Left colon (tissue), 2 donors: Measurements from ENCODE around the gene ETNK2. TPM values are rescaled to one million over a fixed set of nuclear protein-coding genes. Genes with fewer than 3 reads are reported as not detected.
"Not testable (repeated sequence)": the region's sequence is repeated elsewhere in the genome, so short reads cannot be mapped to it uniquely, and the experiment has no call there.

ENCODE experiments used
- ATAC-seq: fragments of 200-7000 bp; cut with Tn5 transposase; one replicate; pipeline ENCODE4 v1.9.1; 2020; ENCODE audit warnings: mild to moderate bottlenecking, moderate library complexity
- DNase-seq, 2 donors: peaks; one replicate each; pipeline ENCODE4 v3.0.0-alpha.2; 2020
- intact Hi-C, 2 donors: fragments of 100-400 bp; cut with DNase I in 1 of 2; cut with micrococcal nuclease in 1 of 2; formaldehyde crosslinking; loops; one replicate each; pipeline versions ENCODE4 v1.11.2 to v1.14.0; 2022; cut with DNase I, micrococcal nuclease
- total RNA-seq, 2 donors: library from RNA; stranded (reverse); fragmentation: NEBNext Ultra II Directional; extraction: Animal tissue kit (Norgen Biotek cat#: 25700); gene quantifications; one replicate each; pipeline ENCODE4 v1.2.1, GENCODE V29; 2021
- donor health status: DM: no; HTN: no; CAD: no.
- donor health status: DM: yes; HTN: yes; CAD: no.

Gene ETNK2
- total RNA-seq, 2 donors from 2014 or later, result 1.6 to 1.7 TPM

DNA sequence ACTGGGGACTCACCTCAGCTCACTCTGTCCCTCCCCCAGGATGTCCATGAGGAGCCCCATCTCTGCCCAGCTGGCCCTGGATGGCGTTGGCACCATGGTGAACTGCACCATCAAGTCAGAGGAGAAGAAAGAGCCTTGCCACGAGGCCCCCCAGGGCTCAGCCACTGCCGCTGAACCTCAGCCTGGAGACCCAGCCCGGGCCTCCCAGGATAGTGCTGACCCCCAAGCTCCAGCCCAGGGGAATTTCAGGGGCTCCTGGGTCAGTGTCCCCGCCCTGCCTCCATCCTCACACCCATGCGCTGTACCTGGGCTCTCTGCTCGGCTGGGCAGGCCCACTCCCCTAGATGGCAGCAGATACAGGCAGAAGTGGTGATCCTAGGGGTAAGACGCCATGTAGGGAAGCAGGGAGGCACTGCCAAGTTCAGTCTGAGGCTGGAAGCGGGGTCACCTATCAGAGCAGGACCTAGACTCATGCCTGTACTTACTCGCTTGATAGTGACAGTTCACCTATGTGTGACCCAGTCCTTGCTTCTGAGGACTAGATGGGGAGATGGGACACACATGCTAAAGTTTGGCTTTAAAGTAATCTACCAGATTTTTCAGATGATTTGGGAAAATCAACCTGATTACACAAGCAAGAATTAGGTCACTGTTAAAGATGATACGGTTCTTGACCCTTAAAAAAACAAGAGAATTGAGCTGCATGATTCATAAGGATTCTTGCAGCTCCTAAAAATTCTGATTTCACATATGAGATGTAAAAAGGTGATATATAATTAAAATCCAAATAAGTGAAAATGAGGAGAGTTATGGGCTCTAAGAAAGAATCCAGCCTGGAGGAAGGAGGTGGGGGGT is 38.7 kb downstream of the ETNK2 start:
- ATAC-seq, result no peak
- intact Hi-C loops, result no loop called here
- DNase-seq, result no peak

DNA sequence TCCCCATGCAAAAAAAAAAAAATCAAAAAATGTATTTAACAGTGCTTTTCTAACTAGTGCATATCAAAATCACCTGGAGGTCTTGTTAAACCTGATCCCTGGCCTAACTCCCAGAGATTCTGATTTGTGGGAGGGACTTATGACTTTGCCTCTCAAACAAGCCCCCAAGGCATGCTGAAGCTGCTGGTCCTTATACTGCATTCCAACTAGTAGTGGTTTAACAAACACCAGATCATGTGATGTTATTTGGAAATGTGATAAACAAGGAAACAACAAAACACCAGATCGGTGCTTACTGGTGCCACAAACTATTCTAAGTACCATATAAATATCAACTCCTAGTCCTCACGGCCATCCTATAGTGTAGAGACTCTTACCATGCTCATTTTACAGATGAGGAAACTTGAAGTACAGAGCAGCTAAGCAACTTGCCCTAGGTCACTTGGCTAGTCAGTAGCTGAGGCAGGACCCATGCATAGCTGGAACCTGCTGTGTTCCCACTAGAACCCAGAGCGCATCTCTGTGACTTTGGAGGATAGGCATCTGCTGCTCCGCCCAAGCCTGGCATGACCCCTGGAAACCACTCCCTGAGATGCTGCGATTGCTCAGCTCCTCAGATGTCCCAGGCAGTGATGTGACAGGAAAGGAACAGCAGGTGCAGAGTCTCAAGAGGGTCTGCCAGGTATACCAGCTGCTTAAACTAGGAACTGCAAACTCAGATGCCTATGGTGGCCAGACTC is 40.8 kb downstream of the ETNK2 start:
- ATAC-seq (no peak), DNase-seq (no peak)
- intact Hi-C loops, result no loop called here

DNA sequence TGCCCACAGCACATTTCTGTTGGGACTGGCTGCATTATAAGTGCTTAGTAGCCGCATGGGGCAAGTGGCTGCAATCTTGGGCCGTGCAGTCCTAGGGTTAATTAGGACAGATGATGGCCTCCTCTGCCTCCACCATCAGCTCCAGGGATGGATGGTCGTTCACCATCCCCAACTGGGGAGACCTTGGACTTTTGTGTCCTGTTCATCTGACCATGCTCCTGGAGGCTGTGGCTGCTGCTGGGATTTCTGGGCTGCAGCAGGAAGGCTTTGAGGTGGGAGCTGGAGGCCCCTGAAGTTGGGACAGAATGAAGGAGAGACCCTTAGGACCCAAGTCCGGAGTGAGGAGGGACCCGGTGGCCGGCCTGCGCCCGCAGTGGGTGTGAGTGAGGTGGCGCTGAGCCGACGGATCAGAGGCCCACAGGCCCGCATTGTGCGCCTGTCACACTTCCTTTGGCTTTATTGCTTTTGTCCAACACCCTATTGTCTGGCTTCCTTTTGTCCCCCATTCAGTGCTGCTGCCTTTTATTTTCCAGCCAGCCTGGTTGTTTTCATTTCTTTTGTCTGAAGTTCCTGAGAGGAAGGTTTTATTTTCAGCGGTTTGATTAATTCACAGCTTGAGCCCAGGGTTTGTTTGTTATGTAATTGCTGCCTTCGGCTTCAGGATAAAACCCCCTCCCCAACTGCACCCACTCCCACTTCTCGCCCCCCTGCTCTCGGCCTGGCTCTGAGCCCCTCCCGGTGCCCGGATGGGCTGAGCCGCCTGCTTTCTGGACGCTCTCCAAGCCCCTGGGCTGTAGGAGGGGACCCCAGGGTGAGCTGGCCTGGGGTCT is 43.3 kb downstream of the ETNK2 start:
- no peak for ATAC-seq
- DNase-seq, result no peak
- intact Hi-C loops, result no loop called here

DNA sequence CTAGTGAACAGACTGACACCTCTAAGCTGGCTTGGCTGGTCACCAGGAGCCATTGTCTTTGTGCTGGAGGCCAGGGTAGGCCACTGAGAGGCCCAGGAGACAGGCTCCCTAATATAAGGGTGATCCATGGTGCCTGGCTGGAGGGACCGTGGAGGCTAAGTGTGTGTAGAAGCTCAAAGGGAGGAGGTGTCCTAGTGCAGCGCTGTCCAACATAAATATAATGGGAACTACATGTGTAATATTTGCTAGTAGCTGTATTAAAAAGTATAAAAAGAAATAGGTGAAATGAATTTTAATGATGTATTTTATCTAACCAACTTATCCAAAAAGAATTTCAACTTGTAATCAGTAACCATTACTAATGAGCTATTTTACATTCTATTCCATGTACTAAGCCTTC is 44.0 kb downstream of the ETNK2 start:
- DNase-seq, result no peak
- intact Hi-C loops, result no loop called here
- no peak for ATAC-seq

DNA sequence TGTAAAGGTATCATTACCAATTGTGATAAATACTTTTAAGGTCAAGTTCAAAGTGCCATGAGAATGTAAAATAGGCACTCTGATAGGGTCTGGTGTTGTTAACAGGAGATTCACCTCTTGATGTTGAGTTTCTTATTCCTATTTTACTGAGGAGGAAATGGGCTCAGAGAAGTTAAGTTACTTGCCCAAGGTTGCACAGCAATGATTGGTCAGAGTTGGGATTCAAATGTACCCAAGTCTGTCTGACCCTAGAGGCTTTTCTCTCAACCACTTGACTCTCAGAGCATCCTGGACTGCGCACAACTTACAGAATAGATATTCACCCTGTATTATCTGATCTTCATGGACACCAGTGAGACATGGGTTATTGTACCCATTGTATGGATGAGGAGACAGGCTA is 45.0 kb downstream of the ETNK2 start:
- intact Hi-C loops, result no loop called here
- no peak for ATAC-seq
- no peak for DNase-seq

DNA sequence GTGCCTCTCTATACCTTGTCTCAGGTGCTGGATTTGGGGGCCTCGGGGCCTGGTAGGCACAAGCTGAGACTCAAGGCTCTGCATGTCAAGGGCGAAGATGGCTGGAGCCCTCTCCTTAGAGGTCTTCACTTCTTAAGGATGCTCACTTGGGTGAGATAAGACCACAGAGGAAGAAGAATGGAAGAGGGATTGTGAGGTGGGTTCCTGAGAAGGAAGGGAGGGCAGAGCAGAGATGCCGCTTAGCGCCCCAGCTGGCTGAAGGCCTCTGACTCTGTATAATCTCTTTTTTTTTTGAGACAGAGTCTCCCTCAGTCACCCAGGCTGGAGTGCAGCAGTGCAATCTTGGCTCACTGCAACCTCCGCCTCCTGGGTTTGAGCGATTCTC is 46.7 kb downstream of the ETNK2 start:
- intact Hi-C loops, result no loop called here
- DNase-seq (no peak), ATAC-seq (no peak)

DNA sequence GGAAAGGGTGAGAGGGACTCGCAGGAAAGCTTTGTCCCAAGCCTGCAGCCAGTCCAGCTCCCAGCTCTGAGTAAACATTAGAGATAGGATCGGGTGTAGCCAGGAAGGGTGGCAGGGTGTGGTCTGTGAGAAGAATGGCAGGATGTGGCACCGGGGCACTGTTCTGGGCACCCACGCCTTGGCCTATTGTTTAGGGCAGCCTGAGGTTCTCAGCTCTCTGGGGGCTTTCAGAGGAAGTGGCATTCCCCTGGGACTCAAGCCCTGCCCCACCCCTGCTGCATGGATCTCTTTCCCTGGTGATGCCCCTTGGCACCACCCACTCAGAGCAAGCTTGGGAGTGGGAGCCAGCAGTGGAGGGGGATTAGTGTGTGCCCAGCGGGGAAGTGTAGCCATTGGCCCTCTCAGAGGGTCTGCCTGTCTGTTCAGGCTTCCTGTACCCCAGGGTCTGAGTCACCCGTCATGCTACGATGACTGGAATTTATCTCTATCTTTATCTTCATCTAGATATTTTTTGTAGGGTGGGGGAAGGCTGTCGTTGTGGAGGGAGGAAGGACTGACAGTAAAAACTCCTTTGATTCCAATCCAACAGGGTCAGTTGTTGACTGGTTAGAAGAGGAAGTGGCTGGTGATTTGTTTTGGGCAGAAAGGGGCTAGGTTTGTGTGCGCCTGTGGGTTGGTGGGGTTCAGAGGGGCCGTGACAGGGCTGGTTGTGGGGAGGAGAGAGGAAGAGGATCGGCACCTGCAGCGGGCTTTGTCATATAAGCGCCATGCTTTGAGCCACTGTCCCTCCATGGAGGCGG is 47.3 kb downstream of the ETNK2 start:
- intact Hi-C loops, result no loop called here
- DNase-seq (peak; percentile 70 to 73), ATAC-seq (peak; percentile 92)

DNA sequence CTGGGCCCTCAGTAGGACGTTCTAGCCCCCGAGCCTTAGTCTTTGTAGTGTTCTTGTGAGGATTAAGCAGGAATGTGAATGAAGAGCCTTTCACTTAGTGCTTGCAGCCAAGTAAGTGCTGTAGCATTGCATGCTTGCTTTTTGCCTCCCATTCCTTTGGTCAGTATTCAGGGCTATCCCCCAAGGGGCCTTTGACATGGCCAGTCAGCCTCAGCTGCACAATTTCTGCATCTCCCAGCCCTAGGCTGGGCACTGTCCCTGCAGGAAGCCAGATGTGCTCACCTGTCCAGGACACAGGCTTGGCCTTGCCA is 48.5 kb downstream of the ETNK2 start:
- DNase-seq, result no peak
- intact Hi-C loops, result no loop called here
- no peak for ATAC-seq

DNA sequence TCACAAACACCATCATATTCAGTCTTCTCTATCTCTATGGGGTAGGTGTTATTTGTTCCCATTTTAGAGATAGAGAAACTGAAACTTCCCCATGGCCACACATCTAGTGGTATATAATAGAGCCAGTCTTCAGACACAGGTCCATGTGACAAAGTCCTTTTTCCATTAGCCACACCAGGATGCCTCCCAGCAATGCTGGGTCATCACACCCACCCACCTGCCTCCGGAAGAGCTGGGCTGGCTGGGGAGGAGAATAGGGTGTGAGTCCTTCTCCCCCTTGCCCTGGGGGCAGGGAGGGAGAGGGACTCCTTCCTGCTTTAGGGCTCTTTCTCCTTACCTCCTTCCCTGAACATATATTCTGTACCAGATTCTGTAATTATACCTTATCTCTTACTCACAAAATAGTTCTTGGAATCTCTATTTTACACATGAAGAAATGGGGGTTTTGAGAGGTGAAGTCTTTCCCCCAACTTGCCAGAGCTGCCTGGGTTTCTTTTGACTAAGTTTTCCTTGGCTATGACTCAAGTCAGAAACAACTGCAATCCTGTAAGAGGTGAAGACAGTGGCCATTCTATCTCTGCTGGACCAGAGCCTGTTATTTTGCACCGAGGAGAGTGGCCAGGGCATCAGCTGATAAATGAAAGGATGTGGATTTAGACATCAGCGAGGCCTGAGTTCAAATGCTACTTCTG is 49.0 kb downstream of the ETNK2 start:
- intact Hi-C loops, result no loop called here

DNA sequence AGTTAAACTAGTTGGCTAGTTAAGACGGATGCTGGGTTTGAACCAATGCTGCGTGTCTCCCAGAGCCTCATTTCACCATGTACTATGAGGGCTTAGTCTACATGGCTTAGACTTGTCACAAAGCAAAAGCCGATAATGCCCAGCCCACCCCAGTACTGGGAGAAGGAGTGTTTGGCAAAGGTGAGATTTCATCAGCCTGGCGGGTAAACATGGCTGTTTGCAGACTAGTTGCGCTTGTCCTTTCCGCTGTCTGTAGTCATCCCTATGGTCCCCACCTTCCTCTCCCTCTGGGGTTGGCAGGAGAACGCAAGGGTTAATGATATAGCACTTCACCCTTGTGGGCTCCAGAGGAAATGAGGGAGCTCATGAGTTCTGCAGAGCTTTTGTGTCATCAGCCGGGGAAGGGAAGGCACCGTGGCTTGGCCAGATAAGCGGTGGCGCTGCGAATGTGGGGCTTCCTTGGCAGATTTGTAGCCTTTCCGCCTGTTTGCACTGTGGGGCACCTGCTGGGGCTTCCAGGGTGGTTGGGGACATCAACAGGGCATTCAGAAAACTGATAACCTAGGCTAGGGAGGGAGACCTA is 49.7 kb downstream of the ETNK2 start:
- intact Hi-C loops, result no loop called here
- ATAC-seq (no peak), DNase-seq (no peak)

More for the DNA sequence above, 49.0 kb downstream of the ETNK2 start:
- no peak for DNase-seq
- ATAC-seq, result peak; percentile 76

DNA sequence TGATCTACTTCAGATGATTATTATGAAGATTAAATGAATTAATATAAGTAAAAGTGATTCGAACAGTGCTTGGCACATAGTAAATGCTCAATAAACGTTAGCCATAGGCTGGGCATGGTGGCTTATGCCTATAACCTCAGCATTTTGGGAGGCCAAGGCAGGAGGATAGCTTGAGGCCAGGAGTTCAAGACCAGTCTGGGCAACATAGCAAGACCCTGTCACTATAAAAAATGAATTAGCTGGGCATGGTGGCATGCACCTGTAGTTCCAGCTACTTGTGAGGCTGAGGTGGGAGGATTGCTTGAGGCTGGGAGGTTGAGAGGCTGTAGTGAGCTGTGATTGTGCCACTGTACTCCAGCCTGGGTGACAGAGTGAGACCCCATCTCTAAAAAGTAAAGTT is 52.1 kb downstream of the ETNK2 start:
- intact Hi-C loops, DNase-seq, ATAC-seq: not testable (repeated sequence)

DNA sequence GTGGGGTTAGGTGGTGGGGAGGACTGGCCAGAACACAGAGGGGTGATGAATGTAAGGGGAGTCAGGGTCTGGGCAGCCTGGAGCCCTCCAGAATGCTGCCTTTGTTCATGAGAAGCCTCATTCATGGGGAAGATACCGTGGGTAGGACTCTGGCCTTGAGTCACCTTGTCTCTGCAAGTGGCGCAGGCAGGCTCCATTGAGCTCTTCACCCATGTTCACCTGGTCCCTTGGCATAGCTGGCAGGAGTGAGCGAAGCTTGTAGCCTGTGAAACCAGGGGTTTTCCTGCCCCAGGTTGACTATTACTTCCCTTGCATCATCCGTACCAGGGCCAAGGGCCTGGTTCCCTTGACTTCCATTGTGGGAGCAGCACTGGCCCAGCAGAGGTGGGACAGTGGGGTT is 53.2 kb downstream of the ETNK2 start:
- DNase-seq (no peak), ATAC-seq (no peak)
- intact Hi-C loops, result no loop called here

DNA sequence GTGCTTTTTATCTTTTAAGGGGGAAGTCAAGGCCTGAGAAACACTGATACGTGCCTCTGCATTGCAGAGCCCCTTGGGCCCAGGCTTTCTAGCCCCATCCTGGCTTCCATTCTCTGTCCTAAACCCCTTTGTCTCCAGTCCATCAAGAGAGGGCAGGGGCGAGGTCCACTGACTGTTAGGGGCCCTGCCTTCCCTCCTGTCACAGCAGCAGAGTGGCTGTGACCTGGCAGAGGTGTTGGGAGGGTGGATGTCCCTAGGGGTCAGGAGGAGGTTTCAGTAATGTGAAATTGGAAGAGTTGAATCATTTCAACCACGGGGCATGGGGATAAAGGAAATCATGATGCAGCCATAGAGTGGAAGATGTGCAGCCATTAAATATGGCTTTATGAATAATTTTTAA is 54.9 kb downstream of the ETNK2 start:
- DNase-seq, result no peak
- no peak for ATAC-seq
- intact Hi-C loops, result no loop called here

DNA sequence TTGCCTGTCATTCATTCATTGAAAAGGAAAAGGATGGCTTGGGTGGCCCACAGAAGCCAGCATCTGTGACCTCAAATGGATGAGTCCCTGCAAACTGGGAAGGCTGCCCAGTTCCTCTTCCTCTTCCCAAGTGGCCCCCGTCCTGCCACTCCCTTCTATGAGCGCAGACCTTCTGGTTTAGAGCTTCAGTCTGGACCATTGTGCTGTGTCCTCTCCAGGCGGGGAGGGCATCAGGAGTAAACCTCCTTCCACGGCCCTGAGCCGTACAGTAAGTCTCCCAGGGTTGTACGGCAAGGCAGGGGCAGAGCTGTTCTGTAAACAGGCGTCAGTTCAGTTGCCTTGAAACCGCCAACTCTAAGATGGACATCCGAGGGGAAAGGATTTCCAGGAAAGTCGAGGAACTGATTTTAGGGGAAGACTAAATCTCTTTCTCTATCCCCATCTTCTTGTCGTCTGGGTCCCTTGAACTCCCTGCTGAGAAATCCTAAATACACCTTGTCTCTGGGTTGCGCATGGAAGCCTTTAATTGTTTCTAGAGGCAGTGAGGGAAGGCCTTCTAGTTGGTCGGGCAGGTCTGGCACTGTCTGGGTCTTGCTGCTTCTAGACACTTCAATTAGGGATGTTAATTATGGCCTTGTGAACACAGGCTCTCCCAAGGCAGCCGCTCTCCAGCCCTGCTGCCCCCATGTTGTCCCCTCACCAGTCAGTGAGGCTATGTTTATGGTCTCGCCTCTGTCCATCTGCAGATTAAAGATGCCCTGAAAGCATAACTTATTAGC is 56.8 kb downstream of the ETNK2 start:
- DNase-seq, result peak in 1 of 2 donors; percentile 32
- no peak for ATAC-seq
- intact Hi-C loops, result no loop called here

DNA sequence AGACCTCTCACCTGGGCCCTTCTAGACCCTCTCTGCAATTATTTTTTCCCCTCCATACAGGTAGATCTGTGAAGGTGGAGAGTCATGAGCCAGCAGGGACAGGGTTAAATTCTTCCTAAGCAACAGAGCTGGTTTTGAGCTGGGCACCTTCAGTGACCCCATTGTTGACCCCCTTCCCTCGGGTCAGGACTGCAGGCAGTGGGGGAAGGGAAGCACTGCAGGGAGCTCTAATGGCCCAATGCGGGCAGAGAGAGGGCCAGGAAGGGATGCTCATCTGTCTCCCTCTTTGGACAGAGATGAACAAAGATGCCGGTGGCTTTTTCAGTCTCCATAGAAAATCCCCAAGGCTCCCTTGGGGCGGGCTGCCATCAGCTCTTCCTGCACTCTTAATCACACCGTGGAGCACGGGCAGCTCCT is 57.5 kb downstream of the ETNK2 start:
- ATAC-seq, result no peak
- DNase-seq, result no peak
- intact Hi-C loops, result no loop called here

DNA sequence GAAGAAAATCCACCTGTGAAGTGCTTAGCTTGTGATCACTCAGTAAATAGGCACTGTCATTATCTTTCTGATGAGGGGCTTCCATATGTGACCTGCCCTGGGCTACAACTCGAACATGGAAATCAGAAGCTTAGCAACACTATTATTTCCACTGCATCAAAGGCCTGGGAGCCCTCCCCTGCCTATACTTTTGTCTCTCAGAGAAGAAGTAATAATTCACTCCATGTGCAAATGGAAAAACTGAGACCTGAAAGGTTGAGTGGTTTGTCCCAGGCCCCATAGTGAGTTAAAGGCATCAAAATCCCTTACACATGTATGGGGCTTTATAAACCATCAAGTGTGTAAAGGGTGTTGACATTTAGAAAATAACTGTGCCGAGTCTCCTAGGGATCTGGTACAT is 58.1 kb downstream of the ETNK2 start:
- intact Hi-C loops, result no loop called here
- ATAC-seq, result no peak
- no peak for DNase-seq

DNA sequence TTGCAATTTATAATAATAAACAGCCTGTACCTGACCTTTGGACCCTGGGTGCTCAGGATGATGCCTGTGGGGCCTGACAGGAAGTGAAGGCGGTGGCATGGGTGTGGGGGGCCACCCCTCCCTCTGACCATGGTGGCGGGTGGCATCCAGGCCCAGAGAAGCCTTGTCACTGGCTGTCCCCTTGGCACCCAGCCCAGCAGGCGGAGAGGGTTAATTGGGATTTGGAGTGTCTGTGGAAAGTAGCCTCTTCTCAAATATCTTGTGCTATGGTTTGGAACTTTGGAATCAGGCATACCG is 58.5 kb downstream of the ETNK2 start:
- ATAC-seq, result peak; percentile 95
- DNase-seq, result peak; percentile 85 to 88
- intact Hi-C loops, result no loop called here
